ENCODE data around the gene PPM1G. TPM values are rescaled to one million over a fixed set of nuclear protein-coding genes. Genes with fewer than 3 reads are reported as not detected.

PPM1G gene
- polyA plus RNA-seq, 1 donor = 66.4 TPM

GRCh38 chr2:27390822-27391679 is 18.3 kb downstream of the PPM1G start:
- DNase-seq = no peak
- 94% methylated on average over 3 of the region's 9 CpGs for WGBS (ENCODE audit: insufficient coverage, low lambda C conversion rate)
- peaks cover 14% of the 10 kb centered on the region for H3K36me3 ChIP-seq (ENCODE audit: control insufficient read depth, insufficient read depth, low read length)
- H3K27ac ChIP-seq (ENCODE audit: low read length) = no peak overlapping the region
- H3K4me1 ChIP-seq (ENCODE audit: control insufficient read depth, insufficient read depth, low read length) = no peaks in the 10 kb centered on the region
- H3K4me3 ChIP-seq (ENCODE audit: low read length) = no peak overlapping the region
- no peaks in the 10 kb centered on the region for H3K27me3 ChIP-seq (ENCODE audit: control insufficient read depth, insufficient read depth, low read length)
- H3K9me3 ChIP-seq (ENCODE audit: control insufficient read depth, low read depth, low read length) = no peaks in the 10 kb centered on the region

- Histone ChIP-seq H3K9me3 (ENCODE audit: control insufficient read depth, low read depth, low read length) (no peaks in the 10 kb centered on the region), H3K36me3 (ENCODE audit: control insufficient read depth, insufficient read depth, low read length) (peaks cover 66% of the 10 kb centered on the region), H3K27me3 (ENCODE audit: control insufficient read depth, insufficient read depth, low read length) (no peaks in the 10 kb centered on the region), H3K4me1 (ENCODE audit: control insufficient read depth, insufficient read depth, low read length) (peaks cover 17% of the 10 kb centered on the region), H3K4me3 (ENCODE audit: low read length) (no peak overlapping the region), H3K27ac (ENCODE audit: low read length) (peak overlapping the region; percentile 97)
- no CpG with 5 or more reads among the region's 10 CpGs for WGBS (ENCODE audit: insufficient coverage, low lambda C conversion rate)
- peak in 1 of 2 donors; percentile 28 for DNase-seq
Observed at GRCh38 chr2:27381577-27382181, 27.7 kb downstream of the PPM1G start.

GRCh38 chr2:27380626-27381545 is 28.5 kb downstream of the PPM1G start, which contains the start of gene ZNF513:
Gene ZNF513, minus strand, starts transcription at chr2:27380734. Its CDS starts 208 bp downstream, at chr2:27380526.
- peaks cover 69% of the 10 kb centered on the region for H3K36me3 ChIP-seq (ENCODE audit: control insufficient read depth, insufficient read depth, low read length)
- no peaks in the 10 kb centered on the region for H3K9me3 ChIP-seq (ENCODE audit: control insufficient read depth, low read depth, low read length)
- no peaks in the 10 kb centered on the region for H3K27me3 ChIP-seq (ENCODE audit: control insufficient read depth, insufficient read depth, low read length)
- H3K4me1 ChIP-seq (ENCODE audit: control insufficient read depth, insufficient read depth, low read length) = peaks cover 17% of the 10 kb centered on the region
- peak; percentile 94 to 97 for DNase-seq
- H3K27ac ChIP-seq (ENCODE audit: low read length) = peak within 1 kb of the TSS; percentile 97
- H3K4me3 ChIP-seq (ENCODE audit: low read length) = peak within 1 kb of the TSS; percentile 65
- 40% methylated on average over 2 of the region's 67 CpGs for WGBS (ENCODE audit: insufficient coverage, low lambda C conversion rate)

- peak; percentile 61 to 82 for DNase-seq
- H3K9me3 ChIP-seq (ENCODE audit: control insufficient read depth, low read depth, low read length) = no peaks in the 10 kb centered on the region
- peaks cover 74% of the 10 kb centered on the region for H3K36me3 ChIP-seq (ENCODE audit: control insufficient read depth, insufficient read depth, low read length)
- H3K4me3 ChIP-seq (ENCODE audit: low read length) = peak overlapping the region; percentile 65
- WGBS (ENCODE audit: insufficient coverage, low lambda C conversion rate) = no CpG with 5 or more reads among the region's 35 CpGs
- H3K4me1 ChIP-seq (ENCODE audit: control insufficient read depth, insufficient read depth, low read length) = peaks cover 17% of the 10 kb centered on the region
- peak overlapping the region; percentile 97 for H3K27ac ChIP-seq (ENCODE audit: low read length)
- no peaks in the 10 kb centered on the region for H3K27me3 ChIP-seq (ENCODE audit: control insufficient read depth, insufficient read depth, low read length)
Observed at GRCh38 chr2:27379836-27380625, 29.4 kb downstream of the PPM1G start.

DNA sequence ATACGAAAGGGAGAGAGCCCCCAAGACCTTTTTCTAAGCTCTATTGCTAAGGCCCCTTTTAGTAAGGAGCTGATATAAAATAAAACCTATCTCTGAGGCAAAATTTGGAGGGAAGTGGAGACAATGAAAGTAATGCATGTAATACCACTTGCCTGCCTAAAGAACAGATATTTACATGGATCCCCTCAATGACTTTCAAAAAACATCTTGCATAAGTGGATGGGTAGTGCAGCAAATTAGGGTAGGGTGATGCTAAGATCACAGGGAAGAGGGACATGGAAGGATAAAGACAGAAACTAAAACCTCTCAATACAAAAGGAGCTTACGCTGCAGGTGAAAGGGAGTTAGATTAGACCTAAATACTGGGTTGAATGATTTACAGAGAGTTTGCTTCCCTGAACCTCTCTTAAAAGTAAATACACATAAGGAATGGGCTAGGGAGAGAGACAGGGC is 30.0 kb downstream of the PPM1G start:
- Histone ChIP-seq H3K27ac (ENCODE audit: low read length) (peak overlapping the region; percentile 97), H3K36me3 (ENCODE audit: control insufficient read depth, insufficient read depth, low read length) (peaks cover 74% of the 10 kb centered on the region), H3K9me3 (ENCODE audit: control insufficient read depth, low read depth, low read length) (no peaks in the 10 kb centered on the region), H3K4me3 (ENCODE audit: low read length) (peak overlapping the region; percentile 65), H3K27me3 (ENCODE audit: control insufficient read depth, insufficient read depth, low read length) (no peaks in the 10 kb centered on the region), H3K4me1 (ENCODE audit: control insufficient read depth, insufficient read depth, low read length) (peaks cover 17% of the 10 kb centered on the region)
- 67% methylated on average over 1 of the region's 2 CpGs for WGBS (ENCODE audit: insufficient coverage, low lambda C conversion rate)
- no peak for DNase-seq

DNA sequence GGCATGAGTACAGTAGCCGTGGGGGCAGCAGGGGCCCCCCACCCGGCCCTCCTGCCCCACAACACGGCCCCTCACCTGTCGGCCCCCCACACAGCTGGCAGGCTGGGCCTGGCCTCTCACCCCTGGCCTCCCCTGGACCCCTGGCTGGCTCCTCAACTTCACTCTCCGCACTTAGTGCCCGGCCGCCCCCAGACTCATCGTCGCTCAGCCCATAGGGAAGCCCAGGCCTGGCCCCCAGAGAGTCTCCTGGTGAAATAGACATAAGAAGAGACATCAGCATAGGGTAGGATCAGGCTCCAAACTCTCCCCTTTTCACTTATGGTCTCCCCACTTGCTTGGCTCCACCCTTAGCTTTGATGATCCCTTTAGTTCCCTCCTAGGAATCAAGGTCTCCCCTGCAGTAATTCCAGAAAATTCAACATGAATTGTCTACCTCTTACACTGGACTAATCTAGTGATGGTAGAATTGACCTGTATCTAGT is 30.5 kb downstream of the PPM1G start:
- peaks cover 74% of the 10 kb centered on the region for H3K36me3 ChIP-seq (ENCODE audit: control insufficient read depth, insufficient read depth, low read length)
- H3K27me3 ChIP-seq (ENCODE audit: control insufficient read depth, insufficient read depth, low read length) = no peaks in the 10 kb centered on the region
- DNase-seq = no peak
- no peak overlapping the region for H3K4me3 ChIP-seq (ENCODE audit: low read length)
- H3K9me3 ChIP-seq (ENCODE audit: control insufficient read depth, low read depth, low read length) = no peaks in the 10 kb centered on the region
- no peak overlapping the region for H3K27ac ChIP-seq (ENCODE audit: low read length)
- WGBS (ENCODE audit: insufficient coverage, low lambda C conversion rate) = no CpG with 5 or more reads among the region's 9 CpGs
- H3K4me1 ChIP-seq (ENCODE audit: control insufficient read depth, insufficient read depth, low read length) = peaks cover 17% of the 10 kb centered on the region

- Histone ChIP-seq H3K9me3 (ENCODE audit: control insufficient read depth, low read depth, low read length) (no peaks in the 10 kb centered on the region), H3K27ac (ENCODE audit: low read length) (no peak overlapping the region), H3K4me1 (ENCODE audit: control insufficient read depth, insufficient read depth, low read length) (peaks cover 17% of the 10 kb centered on the region), H3K36me3 (ENCODE audit: control insufficient read depth, insufficient read depth, low read length) (peaks cover 72% of the 10 kb centered on the region), H3K4me3 (ENCODE audit: low read length) (no peak overlapping the region), H3K27me3 (ENCODE audit: control insufficient read depth, insufficient read depth, low read length) (no peaks in the 10 kb centered on the region)
- DNase-seq = no peak
- WGBS (ENCODE audit: insufficient coverage, low lambda C conversion rate) = no CpG with 5 or more reads among the region's 29 CpGs
Observed at GRCh38 chr2:27378096-27378808, 31.1 kb downstream of the PPM1G start.

DNA sequence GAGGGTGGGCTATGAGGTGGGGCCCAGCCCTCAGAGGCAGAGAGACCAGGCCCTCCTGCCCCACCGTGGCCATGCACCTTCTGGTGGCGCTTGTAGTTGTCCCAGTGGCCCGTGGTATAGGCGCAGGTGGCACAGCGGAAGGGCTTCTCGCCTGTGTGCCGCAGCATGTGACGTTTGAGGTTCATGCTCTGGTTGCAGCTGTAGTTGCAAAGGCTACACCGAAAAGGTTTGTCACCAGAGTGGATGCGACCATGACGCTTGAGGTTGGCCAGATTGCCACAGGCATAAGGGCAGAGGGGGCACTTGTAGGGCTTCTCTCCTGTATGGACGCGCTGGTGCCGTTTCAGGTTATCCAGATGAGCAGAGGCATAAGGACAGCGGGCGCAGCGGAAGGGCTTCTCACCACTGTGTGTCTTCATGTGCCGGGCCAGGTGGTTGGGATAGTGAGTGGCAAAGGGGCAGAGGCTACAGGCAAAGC is 31.7 kb downstream of the PPM1G start:
- H3K4me3 ChIP-seq (ENCODE audit: low read length) = no peak overlapping the region
- no CpG with 5 or more reads among the region's 18 CpGs for WGBS (ENCODE audit: insufficient coverage, low lambda C conversion rate)
- H3K9me3 ChIP-seq (ENCODE audit: control insufficient read depth, low read depth, low read length) = no peaks in the 10 kb centered on the region
- H3K27ac ChIP-seq (ENCODE audit: low read length) = no peak overlapping the region
- H3K4me1 ChIP-seq (ENCODE audit: control insufficient read depth, insufficient read depth, low read length) = peaks cover 19% of the 10 kb centered on the region
- no peak for DNase-seq
- no peaks in the 10 kb centered on the region for H3K27me3 ChIP-seq (ENCODE audit: control insufficient read depth, insufficient read depth, low read length)
- H3K36me3 ChIP-seq (ENCODE audit: control insufficient read depth, insufficient read depth, low read length) = peaks cover 75% of the 10 kb centered on the region

All from large intestine (tissue), 3 donors.